GM19099 (cell line): Measurements from ENCODE around the gene OR10P1.

Experiments used
- POLR2A ChIP-seq: IDR thresholded peaks from 3 replicates; pipeline ENCODE4 v1.6.1; 2011; ENCODE audit warnings: low read depth; ENCODE audit not compliant: insufficient read length; ENCODE audit errors: extremely low read depth

OR10P1 gene

DNA sequence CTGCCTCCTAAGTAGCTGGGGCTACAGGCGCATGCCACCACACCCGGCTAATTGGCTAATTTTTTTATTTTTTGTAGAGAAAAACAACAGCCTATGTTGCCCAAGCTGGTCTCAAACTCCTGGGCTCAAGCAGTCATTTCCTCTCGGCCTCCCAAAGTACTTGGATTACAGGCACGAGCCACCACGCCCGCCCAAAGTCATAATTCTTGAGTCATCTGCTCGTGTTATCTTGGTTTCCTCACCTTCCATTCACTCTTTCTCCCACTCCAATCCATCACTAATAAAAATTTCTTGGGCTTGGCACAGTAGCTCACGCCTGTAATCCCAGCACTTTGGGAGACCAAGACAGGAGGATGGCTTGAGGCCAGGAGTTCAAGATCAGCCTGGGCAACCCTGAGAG is 39.0 kb downstream of the OR10P1 start:
- no peak for TF ChIP-seq POLR2A

DNA sequence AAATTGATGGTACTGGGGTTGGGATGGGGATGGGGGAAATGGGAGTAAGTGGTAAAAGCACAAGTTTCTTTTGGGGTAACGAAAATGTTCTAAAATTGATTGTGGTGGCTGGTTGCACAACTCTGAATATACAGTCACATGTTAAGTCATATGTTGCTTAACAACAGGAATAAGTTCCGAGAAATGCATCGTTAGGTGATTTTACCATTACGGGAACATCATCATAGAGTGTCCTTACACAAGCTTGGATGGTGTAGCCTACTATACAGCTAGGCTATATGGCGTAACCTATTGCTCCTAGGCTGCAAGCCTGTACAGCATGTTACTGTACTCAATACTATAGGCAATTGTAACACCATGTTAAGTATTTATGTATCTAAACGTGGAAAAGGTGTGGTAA is 40.0 kb downstream of the OR10P1 start:
- no peak for TF ChIP-seq POLR2A

DNA sequence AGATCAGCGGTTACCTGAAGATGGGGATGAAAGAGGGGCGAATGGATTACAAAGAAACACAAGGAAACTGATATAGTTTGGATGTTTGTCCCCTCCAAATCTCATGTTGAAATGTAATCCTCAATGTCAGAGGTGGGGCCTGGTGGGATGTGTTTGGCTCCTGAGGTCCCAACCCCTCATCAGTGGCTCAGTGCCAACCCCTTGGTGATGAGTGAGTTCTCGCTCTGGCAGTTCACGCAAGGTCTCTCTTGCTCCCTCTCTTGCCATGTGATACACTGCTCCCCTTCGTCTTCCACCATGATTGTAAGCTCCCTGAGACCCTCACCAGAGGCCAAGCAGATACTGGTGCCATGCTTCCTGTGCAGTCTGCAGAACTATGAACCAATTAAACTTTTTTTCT is 43.0 kb downstream of the OR10P1 start:
- TF ChIP-seq POLR2A, result no peak

DNA sequence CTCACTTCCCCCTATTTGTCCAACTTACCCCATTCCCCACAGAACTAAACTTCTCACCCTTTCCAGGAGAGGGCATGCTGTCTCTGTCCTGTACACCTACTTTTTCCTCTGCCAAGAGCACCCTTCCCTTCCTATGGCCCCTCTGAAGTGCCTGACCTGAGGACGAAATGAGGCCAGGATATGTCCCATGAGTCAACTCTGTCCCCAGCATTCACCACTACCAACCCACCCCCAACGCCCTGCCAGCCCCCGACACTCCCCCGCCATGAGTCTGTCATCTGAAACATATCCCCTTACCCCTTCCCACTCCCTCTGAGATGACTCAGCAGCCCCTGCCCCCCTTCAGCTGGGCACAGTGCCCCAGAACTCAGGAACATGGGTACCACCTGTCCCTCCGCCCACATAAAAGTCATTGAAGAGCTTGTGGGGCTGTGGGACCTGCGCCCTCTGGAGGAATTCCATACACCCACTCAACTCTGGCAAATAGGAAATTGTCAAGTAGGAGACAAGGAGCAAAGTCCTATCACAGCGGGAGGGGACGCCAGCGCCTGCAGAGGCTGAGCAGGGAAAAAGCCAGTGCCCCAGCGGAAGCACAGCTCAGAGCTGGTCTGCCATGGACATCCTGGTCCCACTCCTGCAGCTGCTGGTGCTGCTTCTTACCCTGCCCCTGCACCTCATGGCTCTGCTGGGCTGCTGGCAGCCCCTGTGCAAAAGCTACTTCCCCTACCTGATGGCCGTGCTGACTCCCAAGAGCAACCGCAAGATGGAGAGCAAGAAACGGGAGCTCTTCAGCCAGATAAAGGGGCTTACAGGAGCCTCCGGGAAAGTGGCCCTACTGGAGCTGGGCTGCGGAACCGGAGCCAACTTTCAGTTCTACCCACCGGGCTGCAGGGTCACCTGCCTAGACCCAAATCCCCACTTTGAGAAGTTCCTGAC is 44.7 kb downstream of the OR10P1 start:
- no peak for TF ChIP-seq POLR2A

DNA sequence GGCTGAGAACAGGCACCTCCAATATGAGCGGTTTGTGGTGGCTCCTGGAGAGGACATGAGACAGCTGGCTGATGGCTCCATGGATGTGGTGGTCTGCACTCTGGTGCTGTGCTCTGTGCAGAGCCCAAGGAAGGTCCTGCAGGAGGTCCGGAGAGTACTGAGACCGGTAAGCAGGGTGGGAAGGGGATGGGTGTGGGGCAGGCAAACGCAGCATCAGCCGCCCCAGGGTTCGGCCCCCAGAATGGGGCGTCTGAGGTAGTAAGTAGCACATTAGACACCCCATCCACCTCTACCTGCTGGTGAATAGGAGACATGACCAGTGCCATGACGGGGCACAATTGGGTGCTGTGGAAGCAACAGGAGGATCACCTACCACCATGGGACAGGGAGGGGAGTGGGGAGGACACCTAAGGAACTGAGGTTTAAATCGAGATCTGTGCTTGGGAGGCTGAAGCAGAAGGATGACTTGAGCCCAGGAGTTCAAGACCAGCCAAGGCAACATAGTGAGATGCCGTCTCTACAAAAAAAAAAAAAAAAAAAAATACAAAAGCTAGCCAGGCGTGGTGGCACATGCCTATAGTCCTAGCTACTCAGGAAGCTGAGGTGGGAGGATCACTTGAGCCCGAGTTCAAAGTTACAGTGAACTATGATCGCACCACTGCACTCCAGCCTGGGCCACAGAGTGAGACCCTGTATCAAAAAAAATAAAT is 45.5 kb downstream of the OR10P1 start:
- no peak for TF ChIP-seq POLR2A

DNA sequence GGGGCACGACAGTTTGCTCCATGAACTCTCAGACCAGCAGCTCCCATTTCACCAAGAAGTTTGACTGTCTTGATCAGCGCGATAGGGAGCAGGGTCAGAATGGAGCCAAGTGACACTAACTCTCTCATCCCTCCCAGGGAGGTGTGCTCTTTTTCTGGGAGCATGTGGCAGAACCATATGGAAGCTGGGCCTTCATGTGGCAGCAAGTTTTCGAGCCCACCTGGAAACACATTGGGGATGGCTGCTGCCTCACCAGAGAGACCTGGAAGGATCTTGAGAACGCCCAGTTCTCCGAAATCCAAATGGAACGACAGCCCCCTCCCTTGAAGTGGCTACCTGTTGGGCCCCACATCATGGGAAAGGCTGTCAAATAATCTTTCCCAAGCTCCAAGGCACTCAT is 47.0 kb downstream of the OR10P1 start:
- TF ChIP-seq POLR2A, result no peak

DNA sequence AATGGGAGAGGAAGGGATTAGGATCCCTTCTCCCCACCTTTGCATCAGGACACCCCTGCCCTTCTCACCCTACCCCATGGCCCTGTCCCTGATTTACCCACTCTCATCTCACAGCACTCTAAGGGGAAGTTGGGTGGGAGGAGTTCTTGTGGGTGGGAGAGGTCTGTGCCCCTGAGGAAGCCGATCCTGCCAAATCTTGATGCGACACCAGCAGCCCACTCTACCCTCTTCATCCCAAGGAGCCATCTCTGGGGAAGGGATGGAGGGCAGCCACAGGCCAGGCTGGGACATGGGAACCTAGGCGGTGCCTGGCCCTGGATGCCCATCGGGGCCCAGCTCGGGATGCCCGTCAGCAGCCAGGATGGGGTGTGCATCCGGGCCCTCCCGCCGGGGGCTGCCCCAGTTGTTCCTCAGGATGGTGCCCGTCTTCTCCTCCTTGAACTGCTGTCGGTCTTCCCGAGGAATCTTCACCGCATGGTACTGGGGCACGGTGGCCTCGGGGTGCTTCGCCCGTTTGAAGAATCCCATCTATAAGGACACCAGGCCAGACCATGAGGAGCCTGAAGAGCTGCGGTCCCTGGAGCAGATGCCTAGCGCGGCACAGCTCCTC is 48.2 kb downstream of the OR10P1 start:
- TF ChIP-seq POLR2A, result no peak

- TF ChIP-seq POLR2A, result no peak
These were observed 49.0 kb downstream of the OR10P1 start for GRCh38 chr12:55685671-55686070.

GRCh38 chr12:55686366-55687010 is 49.8 kb downstream of the OR10P1 start:
- TF ChIP-seq POLR2A, result no peak
